Stimulated activated CD8-positive, alpha-beta memory T cell treated with anti-CD3 and anti-CD28 coated beads, Interleukin-15, amount 100 ng/mL, for 4 hours (primary cell): ENCODE data around the gene WDR38.

Experiments used
- DNase-seq, 2 donors: peaks; one replicate each; pipeline ENCODE4 v3.0.0-alpha.2; 2020; ENCODE audit warnings: low read depth in 2 of 2

Gene WDR38

GRCh38 chr9:124858330-124859046 lies 5.2 kb downstream of the WDR38 start:
- DNase-seq, result no peak

GRCh38 chr9:124859803-124860581 lies 6.7 kb downstream of the WDR38 start:
- no peak for DNase-seq

- DNase-seq, result no peak
These were observed 7.5 kb downstream of the WDR38 start for GRCh38 chr9:124860582-124861341.

- peak; percentile 90 for DNase-seq
These were observed 8.3 kb downstream of the WDR38 start, which contains the start of the genes ARPC5L and RPL35 for GRCh38 chr9:124861342-124862229. Gene ARPC5L (plus strand): TSS chr9:124862130. CDS start chr9:124869291, 7,161 bp downstream. Gene RPL35 (minus strand): TSS chr9:124861957. CDS start chr9:124861912, 45 bp downstream.

GRCh38 chr9:124863371-124863871 lies 10.2 kb downstream of the WDR38 start:
- no peak for DNase-seq

GRCh38 chr9:124868511-124869465 lies 15.5 kb downstream of the WDR38 start:
- peak; percentile 81 to 90 for DNase-seq

GRCh38 chr9:124869466-124869985 lies 16.3 kb downstream of the WDR38 start:
- no peak for DNase-seq

GRCh38 chr9:124869986-124870560 lies 16.8 kb downstream of the WDR38 start:
- peak; percentile 77 to 83 for DNase-seq

- no peak for DNase-seq
These were observed 17.5 kb downstream of the WDR38 start for GRCh38 chr9:124870723-124871122.

GRCh38 chr9:124871156-124871561 lies 17.9 kb downstream of the WDR38 start:
- DNase-seq, result no peak

GRCh38 chr9:124873664-124874063 lies 20.4 kb downstream of the WDR38 start:
- DNase-seq, result peak in 1 of 2 donors; percentile 29

GRCh38 chr9:124875501-124875900 lies 22.2 kb downstream of the WDR38 start:
- no peak for DNase-seq

- no peak for DNase-seq
These were observed 23.9 kb downstream of the WDR38 start for GRCh38 chr9:124877021-124877782.

GRCh38 chr9:124878021-124878420 lies 24.8 kb downstream of the WDR38 start:
- no peak for DNase-seq

GRCh38 chr9:124878518-124878917 lies 25.3 kb downstream of the WDR38 start:
- DNase-seq, result no peak

GRCh38 chr9:124879226-124879625 lies 26.0 kb downstream of the WDR38 start:
- DNase-seq, result no peak

GRCh38 chr9:124880501-124880900 lies 27.2 kb downstream of the WDR38 start:
- no peak for DNase-seq

- DNase-seq, result no peak
These were observed 28.0 kb downstream of the WDR38 start for GRCh38 chr9:124881138-124881743.
